GM19328 (cell line): Measurements from ENCODE around the gene COL4A5.
"Not testable (repeated sequence)": the region's sequence is repeated elsewhere in the genome, so short reads cannot be mapped to it uniquely, and the experiment has no call there.

ENCODE experiments used
- ATAC-seq: cut with Tn5 transposase; IDR thresholded peaks from one replicate; pipeline ENCODE4 v1.9.1; 2021; ENCODE audit warnings: mild to moderate bottlenecking, moderate library complexity; ENCODE audit not compliant: unreplicated experiment

The COL4A5 gene

DNA sequence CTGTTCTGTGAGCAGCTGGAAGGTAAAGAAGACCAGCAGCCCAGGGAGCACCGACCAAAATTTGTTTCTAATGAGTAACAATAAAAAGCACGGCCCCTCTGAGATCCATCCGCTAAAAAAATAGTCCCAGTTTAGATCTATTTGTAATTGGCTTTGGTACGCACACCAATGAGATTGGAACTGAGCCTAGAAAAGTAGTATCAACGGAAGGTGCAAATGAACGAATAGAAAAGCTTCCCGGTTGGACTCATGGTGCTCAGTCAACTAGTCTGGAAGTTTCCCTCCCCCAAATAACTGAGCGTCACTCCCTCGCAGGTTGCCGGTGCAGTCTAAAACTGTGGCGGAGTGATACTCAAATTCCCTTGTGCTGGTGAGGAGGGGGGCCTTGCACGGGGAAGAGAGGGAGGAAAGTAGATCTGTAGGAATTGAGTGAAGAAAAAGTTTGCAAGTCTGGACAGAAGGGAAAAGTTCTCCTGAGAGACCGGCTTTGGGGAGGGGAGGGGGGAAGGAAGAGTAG, at the start of gene COL4A5:
Gene COL4A5 (plus strand): TSS at position 413 of the 517 bp plus-strand sequence. CDS start 288 bp downstream, outside the sequence.
- ATAC-seq: no peak

DNA sequence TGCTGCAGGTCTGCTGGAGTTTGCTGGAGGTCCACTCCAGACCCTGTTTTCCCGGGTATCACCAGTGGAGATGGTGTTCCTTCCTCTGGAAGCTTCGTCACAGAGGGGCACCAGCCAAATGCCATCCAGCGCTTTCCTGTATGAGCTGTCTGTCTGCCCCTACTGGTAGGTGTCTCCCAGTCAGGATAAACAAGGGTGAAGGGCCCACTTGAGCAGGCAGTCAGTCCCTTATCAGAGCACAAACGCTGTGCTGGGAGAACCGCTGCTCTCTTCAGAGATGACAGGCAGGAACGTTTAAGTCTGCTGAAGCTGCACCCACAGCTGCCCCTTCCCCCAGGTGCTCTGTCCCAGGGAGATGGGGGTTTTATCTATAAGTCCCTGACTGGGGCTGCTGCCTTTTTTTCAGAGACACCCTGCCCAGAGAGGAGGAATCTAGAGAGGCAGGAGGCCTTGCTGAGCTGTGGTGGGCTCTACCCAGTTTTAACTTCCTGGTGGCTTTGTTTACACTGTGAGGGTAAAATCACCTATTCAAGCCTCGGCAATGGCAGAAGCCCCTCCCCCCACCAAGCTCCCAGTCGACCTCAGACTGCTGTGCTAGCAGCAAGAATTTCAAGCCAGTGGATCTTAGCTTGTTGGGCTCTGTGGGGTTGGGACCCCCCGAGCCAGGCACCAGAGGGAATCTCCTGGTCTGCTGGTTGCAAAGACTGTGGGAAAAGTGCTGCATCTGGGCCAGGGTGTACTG, 48.5 kb upstream of the COL4A5 start:
- not testable (repeated sequence) for ATAC-seq

GRCh38 chrX:108396188-108396891, 43.3 kb upstream of the COL4A5 start:
- ATAC-seq: no peak

GRCh38 chrX:108396986-108397385, 42.7 kb upstream of the COL4A5 start:
- ATAC-seq: no peak

DNA sequence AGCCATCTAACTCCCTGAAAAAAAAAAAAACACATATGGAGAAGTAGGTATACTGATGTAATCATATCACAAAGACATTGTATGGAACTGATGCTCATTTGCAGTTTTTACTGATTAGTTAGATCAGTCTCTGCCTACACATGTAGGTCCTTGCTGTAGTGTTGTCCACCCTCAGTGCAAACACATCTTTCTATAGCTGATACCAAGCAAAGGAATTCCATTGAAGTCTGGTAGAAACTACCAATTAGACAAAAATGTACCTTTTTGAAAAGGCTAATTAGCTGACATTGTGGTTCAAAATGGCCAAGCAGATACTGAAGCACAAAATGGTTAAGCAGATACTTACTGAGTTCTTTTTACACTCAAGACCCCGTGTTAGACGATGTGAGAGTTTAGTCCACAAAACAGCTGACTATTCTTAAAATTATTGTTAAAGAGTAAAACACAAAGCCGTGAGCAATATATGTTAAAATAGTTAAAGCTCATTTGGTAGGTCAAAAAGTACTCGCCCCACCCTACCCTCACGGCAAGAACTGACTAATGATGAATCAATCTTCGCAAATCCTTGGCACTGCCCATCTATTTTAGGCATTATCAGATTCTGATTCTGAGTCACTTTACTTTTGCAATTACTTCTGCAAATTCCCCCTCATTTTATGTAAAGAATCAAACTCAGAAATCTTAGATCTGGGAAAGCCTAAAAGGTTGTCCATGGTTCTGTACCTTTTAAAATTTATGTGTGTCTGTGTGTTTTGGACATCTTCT, 41.8 kb upstream of the COL4A5 start:
- no peak for ATAC-seq

GRCh38 chrX:108399418-108400165, 40.0 kb upstream of the COL4A5 start:
- ATAC-seq: no peak

DNA sequence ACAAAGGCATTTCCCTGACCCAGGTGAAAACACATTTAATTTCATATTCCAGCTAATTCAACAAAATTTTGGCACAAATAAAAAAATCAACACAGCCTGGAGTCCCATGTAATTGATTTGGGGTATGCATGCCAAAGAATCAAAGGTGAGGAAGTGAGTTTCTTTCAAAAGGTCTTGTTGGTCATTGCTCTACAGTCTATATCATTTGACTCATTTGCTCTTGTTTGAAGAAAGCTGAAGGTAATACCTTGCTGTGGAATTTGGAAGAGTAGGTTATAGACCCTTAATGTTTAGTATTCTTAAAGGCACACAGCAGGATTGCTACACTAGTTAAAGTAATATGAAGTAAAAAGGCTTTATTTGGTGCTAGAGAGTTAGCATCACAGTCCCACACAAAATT, 26.9 kb upstream of the COL4A5 start:
- no peak for ATAC-seq

DNA sequence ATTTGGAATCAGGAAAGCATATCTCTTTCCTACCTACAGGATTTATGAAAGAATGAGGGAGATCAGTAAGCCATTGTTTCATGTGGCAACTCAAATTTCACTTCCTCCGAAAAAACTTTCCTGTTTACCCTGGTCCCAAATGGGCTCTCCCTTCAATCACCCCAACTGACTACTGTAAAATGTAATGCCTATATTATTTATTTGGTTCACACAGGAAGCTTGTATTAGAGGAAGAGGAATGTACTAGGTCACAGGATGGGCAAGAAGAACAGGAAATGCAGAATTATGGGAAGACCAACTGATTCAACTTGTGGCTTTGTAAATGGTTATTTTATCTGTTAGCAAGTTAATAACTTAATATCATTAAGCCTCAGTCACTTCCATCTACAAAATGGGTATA, 24.5 kb upstream of the COL4A5 start:
- no peak for ATAC-seq

DNA sequence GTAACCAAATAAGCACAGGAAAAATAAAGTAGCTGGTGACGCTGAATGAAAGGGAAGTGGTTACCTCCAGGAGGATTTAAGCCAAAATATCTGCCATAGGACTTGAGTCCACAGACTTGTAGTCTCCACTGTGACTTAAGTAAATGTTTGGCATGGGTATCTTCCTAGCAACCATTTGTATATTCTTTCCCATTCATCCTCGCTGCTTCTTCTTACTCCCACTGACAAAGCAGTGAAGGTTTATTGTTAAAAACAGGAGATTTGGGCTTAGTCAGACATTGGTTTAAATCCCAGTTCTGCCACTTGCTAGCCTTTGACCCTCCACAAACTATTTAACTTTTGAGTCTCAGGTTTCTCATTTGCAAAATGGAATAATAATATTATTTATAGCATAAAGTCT, 23.7 kb upstream of the COL4A5 start:
- ATAC-seq: no peak

- ATAC-seq: no peak
Measured at GRCh38 chrX:108417257-108417656, 22.4 kb upstream of the COL4A5 start.

DNA sequence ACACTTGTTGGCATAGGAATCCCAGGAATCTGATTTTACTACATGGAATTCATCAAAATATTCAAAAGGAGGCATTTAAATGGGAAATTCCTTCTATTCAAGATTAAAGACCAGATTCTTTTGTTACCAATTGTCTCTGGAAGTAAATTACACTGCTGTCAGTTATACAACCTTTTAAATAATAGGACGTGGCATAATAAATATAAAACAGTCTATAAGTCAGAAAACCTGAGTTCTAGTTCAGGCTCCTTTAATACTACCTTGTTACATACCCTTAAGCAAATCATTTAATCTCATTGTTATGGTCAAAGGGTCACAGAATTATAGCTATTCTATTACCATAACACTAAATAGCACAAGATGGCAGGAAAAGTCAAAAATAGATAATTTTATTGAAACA, 20.2 kb upstream of the COL4A5 start:
- ATAC-seq: no peak

- ATAC-seq: no peak
Measured at GRCh38 chrX:108420481-108420880, 19.2 kb upstream of the COL4A5 start.

DNA sequence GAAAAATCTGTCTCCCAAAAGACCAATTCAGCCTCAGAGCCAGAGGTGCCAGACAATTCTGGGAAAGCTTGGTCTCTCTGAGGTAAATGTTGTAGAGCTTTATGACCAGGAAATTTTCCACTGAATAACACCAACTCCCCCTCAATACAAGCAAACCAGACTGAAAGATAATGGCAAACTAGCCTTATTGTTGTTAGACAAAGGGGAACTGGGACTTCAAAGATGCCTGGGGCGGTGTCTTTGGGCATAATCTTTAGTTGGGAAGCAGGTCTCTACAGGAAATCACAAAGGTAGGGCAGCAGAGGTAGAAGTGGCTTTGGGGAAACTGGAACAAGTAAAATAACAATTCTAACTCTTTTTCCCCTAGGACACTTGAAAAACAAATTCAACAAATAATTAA, 13.4 kb upstream of the COL4A5 start:
- ATAC-seq: no peak

- no peak for ATAC-seq
Measured at GRCh38 chrX:108435261-108435660, 4.4 kb upstream of the COL4A5 start.

- ATAC-seq: no peak
Measured at GRCh38 chrX:108437349-108438109, 2.1 kb upstream of the COL4A5 start.

DNA sequence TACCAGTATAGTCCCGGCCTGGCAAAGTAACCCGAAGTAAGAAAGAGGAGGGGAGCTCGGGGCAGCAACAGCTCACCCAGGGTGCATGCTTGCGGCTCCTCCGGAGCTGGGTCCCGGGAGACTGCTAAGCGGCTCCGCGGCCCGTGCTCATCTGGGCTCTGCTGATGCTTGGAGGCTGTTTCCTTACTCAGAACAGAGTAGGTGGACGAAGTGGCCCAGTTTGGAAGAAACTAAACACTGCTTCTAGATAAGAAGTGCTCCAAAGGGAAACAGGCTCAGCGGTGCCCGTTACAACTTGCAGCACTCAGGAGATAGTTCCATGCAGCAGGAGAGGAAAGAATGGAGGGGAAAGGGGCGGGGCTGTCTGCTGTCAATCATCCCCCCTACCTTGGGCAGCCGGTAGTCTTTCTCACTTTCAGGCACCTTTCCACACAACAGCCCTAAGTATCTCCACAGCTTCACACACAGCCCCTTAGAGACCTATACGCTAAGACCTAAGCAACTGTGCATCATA, 1.5 kb upstream of the COL4A5 start, which contains the start of gene COL4A6:
Gene COL4A6 (minus strand): TSS at position 313 of the 514 bp plus-strand sequence. CDS start 226 bp downstream, at position 87.
- no peak for ATAC-seq

GRCh38 chrX:108439961-108440696, 491 bp downstream of the COL4A5 start:
- ATAC-seq: no peak

GRCh38 chrX:108442901-108443464, 3.3 kb downstream of the COL4A5 start:
- no peak for ATAC-seq

GRCh38 chrX:108447303-108447702, 7.7 kb downstream of the COL4A5 start:
- ATAC-seq: no peak
